ENCODE results near the gene INHA.

Gene INHA

GRCh38 chr2:219572237-219573001, at the start of gene INHA:
Gene INHA, plus strand, starts transcription at chr2:219572310. Its CDS starts 65 bp downstream, at chr2:219572375.
- no peak for DNase-seq

- no peak for DNase-seq
Measured at GRCh38 chr2:219523031-219523671, 49.0 kb upstream of the INHA start.

- no peak for DNase-seq
Measured at GRCh38 chr2:219524817-219525216, 47.3 kb upstream of the INHA start.

GRCh38 chr2:219525533-219526232, 46.4 kb upstream of the INHA start:
- DNase-seq, result no peak

GRCh38 chr2:219526320-219527075, 45.6 kb upstream of the INHA start:
- no peak for DNase-seq

GRCh38 chr2:219527076-219527394, 45.1 kb upstream of the INHA start:
- DNase-seq, result no peak

GRCh38 chr2:219527472-219527871, 44.6 kb upstream of the INHA start:
- no peak for DNase-seq

- DNase-seq, result peak; percentile 84
Measured at GRCh38 chr2:219530048-219530963, 41.8 kb upstream of the INHA start.

GRCh38 chr2:219531639-219532377, 40.3 kb upstream of the INHA start:
- no peak for DNase-seq

- no peak for DNase-seq
Measured at GRCh38 chr2:219532378-219532649, 39.8 kb upstream of the INHA start.

- no peak for DNase-seq
Measured at GRCh38 chr2:219533930-219534661, 38.0 kb upstream of the INHA start.

GRCh38 chr2:219536425-219536824, 35.7 kb upstream of the INHA start:
- DNase-seq, result no peak

- no peak for DNase-seq
Measured at GRCh38 chr2:219536967-219537366, 35.1 kb upstream of the INHA start.

GRCh38 chr2:219537657-219538488, 34.2 kb upstream of the INHA start:
- DNase-seq, result no peak

GRCh38 chr2:219538504-219538951, 33.6 kb upstream of the INHA start:
- DNase-seq, result no peak

GRCh38 chr2:219538956-219539788, 32.9 kb upstream of the INHA start:
- DNase-seq, result no peak

- DNase-seq, result no peak
Measured at GRCh38 chr2:219539926-219540678, 32.0 kb upstream of the INHA start.

All from CD4-positive, alpha-beta T cell treated with Interleukin-10 for 1 hour (primary cell).